ENCODE measurements around the gene APBA2.

GRCh38 chr15:29117778-29118177, 232.0 kb downstream of the APBA2 start:
- TF ChIP-seq, protein P1, sequence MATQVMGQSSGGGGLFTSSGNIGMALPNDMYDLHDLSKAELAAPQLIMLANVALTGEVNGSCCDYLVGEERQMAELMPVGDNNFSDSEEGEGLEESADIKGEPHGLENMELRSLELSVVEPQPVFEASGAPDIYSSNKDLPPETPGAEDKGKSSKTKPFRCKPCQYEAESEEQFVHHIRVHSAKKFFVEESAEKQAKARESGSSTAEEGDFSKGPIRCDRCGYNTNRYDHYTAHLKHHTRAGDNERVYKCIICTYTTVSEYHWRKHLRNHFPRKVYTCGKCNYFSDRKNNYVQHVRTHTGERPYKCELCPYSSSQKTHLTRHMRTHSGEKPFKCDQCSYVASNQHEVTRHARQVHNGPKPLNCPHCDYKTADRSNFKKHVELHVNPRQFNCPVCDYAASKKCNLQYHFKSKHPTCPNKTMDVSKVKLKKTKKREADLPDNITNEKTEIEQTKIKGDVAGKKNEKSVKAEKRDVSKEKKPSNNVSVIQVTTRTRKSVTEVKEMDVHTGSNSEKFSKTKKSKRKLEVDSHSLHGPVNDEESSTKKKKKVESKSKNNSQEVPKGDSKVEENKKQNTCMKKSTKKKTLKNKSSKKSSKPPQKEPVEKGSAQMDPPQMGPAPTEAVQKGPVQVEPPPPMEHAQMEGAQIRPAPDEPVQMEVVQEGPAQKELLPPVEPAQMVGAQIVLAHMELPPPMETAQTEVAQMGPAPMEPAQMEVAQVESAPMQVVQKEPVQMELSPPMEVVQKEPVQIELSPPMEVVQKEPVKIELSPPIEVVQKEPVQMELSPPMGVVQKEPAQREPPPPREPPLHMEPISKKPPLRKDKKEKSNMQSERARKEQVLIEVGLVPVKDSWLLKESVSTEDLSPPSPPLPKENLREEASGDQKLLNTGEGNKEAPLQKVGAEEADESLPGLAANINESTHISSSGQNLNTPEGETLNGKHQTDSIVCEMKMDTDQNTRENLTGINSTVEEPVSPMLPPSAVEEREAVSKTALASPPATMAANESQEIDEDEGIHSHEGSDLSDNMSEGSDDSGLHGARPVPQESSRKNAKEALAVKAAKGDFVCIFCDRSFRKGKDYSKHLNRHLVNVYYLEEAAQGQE (IDR thresholded peaks at IDR 0.05; ENCODE audit: borderline replicate concordance in 1 of 2, low read depth in 1 of 2, low read length in 2 of 2): no peak
- TF ChIP-seq ZNF790 (CRISPR knock-in tag; IDR thresholded peaks at IDR 0.05; ENCODE audit: borderline replicate concordance) (no peak), SIN3B (IDR thresholded peaks at IDR 0.05; ENCODE audit: low read length) (no peak)

Measured in HepG2 (cell line).